GM19395 (cell line): ENCODE measurements around the gene CD300LF.

Experiments
- ATAC-seq: cut with Tn5 transposase; IDR thresholded peaks from one replicate; pipeline ENCODE4 v1.9.1; 2021; ENCODE audit warnings: mild to moderate bottlenecking, moderate library complexity; ENCODE audit not compliant: unreplicated experiment

Gene CD300LF

GRCh38 chr17:74730491-74731346, 18.0 kb upstream of the CD300LF start:
- no peak for ATAC-seq

- no peak for ATAC-seq
These were observed 17.1 kb upstream of the CD300LF start for GRCh38 chr17:74729866-74730265.

- ATAC-seq = no peak
These were observed 16.6 kb upstream of the CD300LF start for GRCh38 chr17:74729368-74729767.

- ATAC-seq = no peak
These were observed 16.0 kb upstream of the CD300LF start for GRCh38 chr17:74728702-74729075.

GRCh38 chr17:74728033-74728701, 15.4 kb upstream of the CD300LF start:
- ATAC-seq = no peak

- ATAC-seq = no peak
These were observed 12.4 kb upstream of the CD300LF start for GRCh38 chr17:74725111-74725510.

- ATAC-seq = no peak
These were observed 11.2 kb upstream of the CD300LF start for GRCh38 chr17:74723891-74724290.

GRCh38 chr17:74722782-74723181, 10.1 kb upstream of the CD300LF start:
- ATAC-seq = no peak

GRCh38 chr17:74720506-74720905, 7.8 kb upstream of the CD300LF start:
- no peak for ATAC-seq

GRCh38 chr17:74715144-74715543, 2.4 kb upstream of the CD300LF start:
- ATAC-seq = no peak

- ATAC-seq = no peak
These were observed 540 bp upstream of the CD300LF start for GRCh38 chr17:74713171-74713755.

- ATAC-seq = no peak
These were observed 422 bp downstream of the CD300LF start for GRCh38 chr17:74712301-74712700.

GRCh38 chr17:74711058-74711824, 1.5 kb downstream of the CD300LF start:
- ATAC-seq = no peak

GRCh38 chr17:74704544-74704943, 8.2 kb downstream of the CD300LF start:
- no peak for ATAC-seq

- no peak for ATAC-seq
These were observed 9.4 kb downstream of the CD300LF start for GRCh38 chr17:74703311-74703710.

- no peak for ATAC-seq
These were observed 10.4 kb downstream of the CD300LF start for GRCh38 chr17:74702116-74702871.

- no peak for ATAC-seq
These were observed 13.5 kb downstream of the CD300LF start for GRCh38 chr17:74699236-74699635.

GRCh38 chr17:74698069-74698468, 14.7 kb downstream of the CD300LF start:
- no peak for ATAC-seq

- no peak for ATAC-seq
These were observed 15.2 kb downstream of the CD300LF start for GRCh38 chr17:74697515-74697914.

GRCh38 chr17:74695629-74696028, 17.1 kb downstream of the CD300LF start:
- no peak for ATAC-seq

- ATAC-seq = no peak
These were observed 18.6 kb downstream of the CD300LF start for GRCh38 chr17:74694081-74694480.
